Measurements from ENCODE around the gene MSL1.

The MSL1 gene

GRCh38 chr17:40174514-40174913 is 52.7 kb downstream of the MSL1 start:
- no peak for DNase-seq (ENCODE audit: low read depth, low spot score)

GRCh38 chr17:40175928-40176753 is 54.4 kb downstream of the MSL1 start:
- no peak for DNase-seq (ENCODE audit: low read depth, low spot score)

GRCh38 chr17:40176754-40177110 is 55.0 kb downstream of the MSL1 start:
- DNase-seq (ENCODE audit: low read depth, low spot score), result no peak

GRCh38 chr17:40177275-40177874 is 55.6 kb downstream of the MSL1 start, which contains the start of gene RAPGEFL1:
Gene RAPGEFL1, plus strand, starts transcription at chr17:40177470. Its CDS starts 392 bp downstream, at chr17:40177862.
- DNase-seq (ENCODE audit: low read depth, low spot score), result no peak

- DNase-seq (ENCODE audit: low read depth, low spot score), result no peak
These were observed 56.3 kb downstream of the MSL1 start for GRCh38 chr17:40178021-40178601.

- DNase-seq (ENCODE audit: low read depth, low spot score), result no peak
These were observed 56.9 kb downstream of the MSL1 start for GRCh38 chr17:40178660-40179059.

- DNase-seq (ENCODE audit: low read depth, low spot score), result no peak
These were observed 58.3 kb downstream of the MSL1 start for GRCh38 chr17:40179923-40180659.

GRCh38 chr17:40180694-40181093 is 58.9 kb downstream of the MSL1 start:
- no peak for DNase-seq (ENCODE audit: low read depth, low spot score)

- no peak for DNase-seq (ENCODE audit: low read depth, low spot score)
These were observed 59.4 kb downstream of the MSL1 start for GRCh38 chr17:40181205-40181604.

- no peak for DNase-seq (ENCODE audit: low read depth, low spot score)
These were observed 60.8 kb downstream of the MSL1 start for GRCh38 chr17:40182606-40183005.
